ENCODE data around the gene NFASC.

DNA sequence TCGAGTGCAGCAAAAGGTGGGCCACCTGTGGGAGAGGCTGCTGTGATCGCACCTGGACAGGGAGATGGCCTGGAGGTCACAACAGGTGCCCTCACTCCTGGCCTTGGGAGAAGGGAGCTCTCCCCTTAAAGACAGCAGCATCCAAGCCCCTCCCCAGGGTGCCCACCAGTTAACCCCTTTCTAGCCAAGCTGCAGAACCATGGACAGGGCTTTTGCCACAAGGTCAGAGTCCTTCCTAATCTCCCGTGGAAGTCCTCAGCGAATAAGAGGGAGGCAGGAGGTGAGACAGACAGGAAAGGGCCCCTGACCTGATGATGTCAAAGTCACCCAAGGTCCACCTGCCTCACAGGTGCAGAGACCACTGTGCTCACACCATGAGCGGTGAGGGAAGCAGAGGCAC is 174.1 kb downstream of the NFASC start:
- TF ChIP-seq POLR2A (IDR thresholded peaks at IDR 0.05; ENCODE audit: low read depth, low read length) = no peak
- no peak for TF ChIP-seq POLR2AphosphoS5 (IDR thresholded peaks at IDR 0.05; ENCODE audit: low read depth, low read length)
- TF ChIP-seq PAX5 (IDR thresholded peaks at IDR 0.05; ENCODE audit: insufficient read depth, low read length, severe bottlenecking) = no peak
- TF ChIP-seq TAF1 (IDR thresholded peaks at IDR 0.05; ENCODE audit: low read depth, low read length) = no peak
- TF ChIP-seq SPI1 (IDR thresholded peaks at IDR 0.05; ENCODE audit: low read depth, low read length) = no peak
- no peak for TF ChIP-seq POU2F2 (IDR thresholded peaks at IDR 0.05; ENCODE audit: low read depth, low read length)
